SK-N-SH treated with all-trans-retinoic acid at 6 μM for 48 hours (cell line): ENCODE data around the gene INTS1.

Experiments
- ARNTL ChIP-seq: fragments of 450-650 bp; formaldehyde crosslinking; IDR thresholded peaks from 2 replicates; pipeline ENCODE4 v1.5.0; 2020; ENCODE audit warnings: low read depth, mild to moderate bottlenecking, moderate library complexity, borderline replicate concordance
- BACH2 ChIP-seq: fragments of 250-450 bp; sonication (Bioruptor Pico); IDR thresholded peaks from 2 replicates; pipeline ENCODE4 v1.9.0; 2021; ENCODE audit warnings: mild to moderate bottlenecking, borderline replicate concordance
- ESRRG ChIP-seq: fragments of 250-450 bp; sonication (Bioruptor Pico); IDR thresholded peaks from 2 replicates; pipeline ENCODE4 v1.6.1; 2021; ENCODE audit warnings: mild to moderate bottlenecking
- RARB ChIP-seq: fragments of 250-450 bp; sonication (Bioruptor Pico); IDR thresholded peaks from 2 replicates; pipeline ENCODE4 v1.8.0; 2021; ENCODE audit warnings: mild to moderate bottlenecking, moderate library complexity
- TOX ChIP-seq: fragments of 250-450 bp; sonication (Bioruptor Pico); IDR thresholded peaks from 2 replicates; pipeline ENCODE4 v1.8.0; 2021; ENCODE audit warnings: mild to moderate bottlenecking, moderate library complexity, borderline replicate concordance
- ZFP3 ChIP-seq: fragments of 250-450 bp; sonication (Bioruptor Pico); IDR thresholded peaks from 2 replicates; pipeline ENCODE4 v1.5.0; 2020; ENCODE audit warnings: mild to moderate bottlenecking, moderate library complexity
- ZNF70 ChIP-seq: fragments of 450-650 bp; formaldehyde crosslinking; IDR thresholded peaks from 2 replicates; pipeline ENCODE4 v1.5.0; 2020; ENCODE audit warnings: mild to moderate bottlenecking, moderate library complexity
- TF ChIP-seq, protein P1 (sequence below): fragments of 250-450 bp; sonication (Bioruptor Pico); IDR thresholded peaks from 2 replicates; pipeline ENCODE4 v1.5.1; 2020; ENCODE audit warnings: low read depth, mild to moderate bottlenecking, moderate library complexity
- TF ChIP-seq, protein P2 (sequence below): fragments of 250-450 bp; sonication (Bioruptor Pico); IDR thresholded peaks from 2 replicates; pipeline ENCODE4 v1.5.1; 2021; ENCODE audit warnings: mild to moderate bottlenecking, moderate library complexity

DNA sequence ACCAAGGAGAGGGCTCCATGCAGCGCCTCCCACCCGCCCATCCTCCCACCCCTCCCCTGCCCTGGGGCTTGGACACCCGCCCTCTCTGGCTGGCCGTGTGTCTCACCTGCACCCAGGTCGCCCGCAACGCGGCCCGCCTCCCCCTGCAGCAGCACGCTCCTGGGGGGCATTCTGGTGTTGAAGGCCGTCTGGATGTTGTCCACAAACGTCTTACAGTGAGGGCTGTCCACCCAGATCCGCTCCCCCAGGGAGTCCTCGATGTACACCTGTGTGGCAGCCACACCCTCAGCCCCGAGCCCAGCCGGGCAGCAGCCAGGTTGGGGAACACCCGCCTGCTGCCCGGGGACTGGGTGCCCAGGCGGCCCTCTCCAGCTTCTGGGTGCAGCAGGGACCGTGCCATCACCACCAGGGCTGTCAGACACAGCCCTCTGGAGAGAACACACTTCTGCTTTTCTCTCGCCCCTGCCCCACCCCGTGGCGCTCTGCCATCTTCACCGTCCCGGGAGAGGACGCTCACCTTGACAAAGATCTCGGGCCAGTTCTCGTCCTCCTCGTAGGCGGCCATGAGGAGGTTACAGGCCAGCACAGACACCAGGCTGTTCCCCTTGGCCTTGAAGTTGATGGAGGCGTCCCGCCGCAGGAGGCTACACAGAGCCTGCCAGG, 4.7 kb downstream of the INTS1 start:
- TF ChIP-seq RARB (CRISPR knock-in tag) (no peak), ESRRG (CRISPR knock-in tag) (no peak), TOX (CRISPR knock-in tag) (no peak), ZNF70 (CRISPR knock-in tag) (no peak), ARNTL (CRISPR knock-in tag) (no peak), BACH2 (no peak), ZFP3 (CRISPR knock-in tag) (no peak)
- TF ChIP-seq, protein P1, sequence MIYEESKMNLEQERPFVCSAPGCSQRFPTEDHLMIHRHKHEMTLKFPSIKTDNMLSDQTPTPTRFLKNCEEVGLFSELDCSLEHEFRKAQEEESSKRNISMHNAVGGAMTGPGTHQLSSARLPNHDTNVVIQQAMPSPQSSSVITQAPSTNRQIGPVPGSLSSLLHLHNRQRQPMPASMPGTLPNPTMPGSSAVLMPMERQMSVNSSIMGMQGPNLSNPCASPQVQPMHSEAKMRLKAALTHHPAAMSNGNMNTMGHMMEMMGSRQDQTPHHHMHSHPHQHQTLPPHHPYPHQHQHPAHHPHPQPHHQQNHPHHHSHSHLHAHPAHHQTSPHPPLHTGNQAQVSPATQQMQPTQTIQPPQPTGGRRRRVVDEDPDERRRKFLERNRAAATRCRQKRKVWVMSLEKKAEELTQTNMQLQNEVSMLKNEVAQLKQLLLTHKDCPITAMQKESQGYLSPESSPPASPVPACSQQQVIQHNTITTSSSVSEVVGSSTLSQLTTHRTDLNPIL (CRISPR knock-in tag), result no peak
- TF ChIP-seq, protein P2, sequence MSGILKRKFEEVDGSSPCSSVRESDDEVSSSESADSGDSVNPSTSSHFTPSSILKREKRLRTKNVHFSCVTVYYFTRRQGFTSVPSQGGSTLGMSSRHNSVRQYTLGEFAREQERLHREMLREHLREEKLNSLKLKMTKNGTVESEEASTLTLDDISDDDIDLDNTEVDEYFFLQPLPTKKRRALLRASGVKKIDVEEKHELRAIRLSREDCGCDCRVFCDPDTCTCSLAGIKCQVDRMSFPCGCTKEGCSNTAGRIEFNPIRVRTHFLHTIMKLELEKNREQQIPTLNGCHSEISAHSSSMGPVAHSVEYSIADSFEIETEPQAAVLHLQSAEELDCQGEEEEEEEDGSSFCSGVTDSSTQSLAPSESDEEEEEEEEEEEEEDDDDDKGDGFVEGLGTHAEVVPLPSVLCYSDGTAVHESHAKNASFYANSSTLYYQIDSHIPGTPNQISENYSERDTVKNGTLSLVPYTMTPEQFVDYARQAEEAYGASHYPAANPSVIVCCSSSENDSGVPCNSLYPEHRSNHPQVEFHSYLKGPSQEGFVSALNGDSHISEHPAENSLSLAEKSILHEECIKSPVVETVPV (CRISPR knock-in tag), result no peak
